Stimulated activated CD8-positive, alpha-beta memory T cell treated with anti-CD3 and anti-CD28 coated beads, Interleukin-7, amount 100 ng/mL, for 1 hour (primary cell): ENCODE results near the gene TEX26.

ENCODE experiments used
- DNase-seq, 2 donors: peaks; one replicate each; pipeline ENCODE4 v3.0.0-alpha.2; 2020; ENCODE audit warnings: low read depth in 2 of 2

TEX26 gene

DNA sequence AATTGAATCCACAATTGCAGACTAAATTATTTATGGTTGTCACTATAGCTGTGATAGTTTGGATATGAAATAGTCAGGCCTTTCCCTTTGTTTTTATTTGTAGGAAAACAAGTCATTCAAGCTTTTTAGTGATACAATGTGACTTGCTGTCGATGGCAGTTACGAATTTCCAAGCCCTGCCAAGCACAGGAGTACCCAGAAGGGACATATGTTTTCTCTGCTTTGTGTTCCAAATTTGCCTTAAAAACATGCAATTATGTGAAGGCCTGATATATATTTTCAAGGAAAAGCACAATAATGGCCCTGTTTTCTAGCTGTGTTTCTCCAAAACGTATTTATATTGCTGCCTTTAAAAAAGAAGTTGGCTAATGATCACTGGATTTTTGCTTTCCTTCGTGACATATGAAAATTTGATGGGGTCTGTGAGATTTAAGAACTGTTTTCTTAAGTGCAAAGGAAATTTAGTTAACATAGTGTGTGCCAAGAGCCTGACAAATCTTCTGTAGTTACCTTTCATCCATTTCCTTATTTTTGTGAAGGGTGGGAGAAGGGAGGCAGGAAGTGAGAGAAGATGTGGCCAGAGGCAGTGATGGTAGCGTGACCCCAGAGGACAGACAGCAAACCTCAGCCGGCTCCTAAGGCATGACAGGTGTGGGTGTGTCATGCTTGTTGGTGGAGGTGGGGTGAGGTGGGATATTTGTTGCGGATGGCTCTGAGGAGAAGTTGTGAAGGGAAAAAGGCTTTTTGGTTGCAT is 79.6 kb downstream of the TEX26 start:
- no peak for DNase-seq

DNA sequence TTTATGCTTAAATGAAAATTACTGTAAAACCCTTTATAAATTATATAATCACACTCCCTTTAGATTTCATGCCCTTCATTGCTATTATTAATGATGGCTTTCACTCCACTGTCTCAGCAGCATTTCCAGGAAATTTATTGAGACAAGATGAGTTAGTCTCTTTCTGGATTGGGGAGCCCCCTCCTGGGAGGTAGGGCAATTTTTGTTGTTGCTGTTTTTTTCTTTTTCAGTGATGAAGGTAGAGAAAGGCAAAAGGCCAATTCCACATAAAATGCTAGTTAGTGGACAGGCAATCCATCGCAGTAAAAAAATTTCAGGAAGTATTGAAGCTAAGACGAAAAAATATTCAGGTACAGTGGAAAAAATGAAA is 80.2 kb downstream of the TEX26 start:
- no peak for DNase-seq

DNA sequence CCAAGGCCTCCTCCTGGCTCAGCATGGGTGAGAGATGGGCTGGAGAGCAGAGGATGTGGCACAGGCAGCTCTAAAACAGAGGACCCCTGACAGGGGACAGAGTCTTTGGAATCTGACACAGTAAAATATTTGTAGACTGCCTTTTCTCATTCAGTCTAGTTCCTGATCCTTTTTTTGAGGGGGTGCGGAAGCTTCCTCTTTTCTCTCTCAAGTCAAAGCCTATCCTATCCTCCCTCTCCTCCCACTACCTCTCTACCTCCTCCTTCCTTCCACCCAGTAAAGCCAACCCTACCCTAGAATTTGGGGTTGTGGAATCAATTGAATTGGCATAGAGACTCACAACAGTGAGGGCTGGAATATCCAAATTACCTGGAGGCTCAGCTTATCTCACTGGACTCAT is 82.0 kb downstream of the TEX26 start:
- no peak for DNase-seq

GRCh38 chr13:31015199-31015598 is 82.7 kb downstream of the TEX26 start:
- no peak for DNase-seq

- DNase-seq: no peak
Observed at GRCh38 chr13:31016342-31017325, 84.2 kb downstream of the TEX26 start.

GRCh38 chr13:31018511-31018910 is 86.1 kb downstream of the TEX26 start:
- no peak for DNase-seq

DNA sequence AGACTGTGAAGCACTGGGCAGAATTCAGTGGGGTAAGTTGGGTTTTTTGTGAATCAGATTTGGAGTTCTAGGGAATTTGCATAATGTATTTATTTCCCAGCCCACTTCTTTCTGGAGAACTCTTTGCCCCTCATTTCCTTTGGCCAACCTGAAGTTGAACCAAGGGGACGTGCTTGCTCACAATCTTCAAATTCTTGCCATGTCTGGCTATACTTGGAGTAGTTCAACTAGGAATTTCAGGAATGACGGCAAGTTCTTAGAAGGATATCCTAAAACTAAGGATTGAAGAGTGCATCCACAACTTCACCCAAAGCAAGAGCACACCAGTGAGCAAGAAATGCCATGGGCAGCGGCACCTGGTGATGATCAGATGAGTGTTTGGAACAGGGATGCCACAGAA is 88.5 kb downstream of the TEX26 start:
- DNase-seq: no peak

DNA sequence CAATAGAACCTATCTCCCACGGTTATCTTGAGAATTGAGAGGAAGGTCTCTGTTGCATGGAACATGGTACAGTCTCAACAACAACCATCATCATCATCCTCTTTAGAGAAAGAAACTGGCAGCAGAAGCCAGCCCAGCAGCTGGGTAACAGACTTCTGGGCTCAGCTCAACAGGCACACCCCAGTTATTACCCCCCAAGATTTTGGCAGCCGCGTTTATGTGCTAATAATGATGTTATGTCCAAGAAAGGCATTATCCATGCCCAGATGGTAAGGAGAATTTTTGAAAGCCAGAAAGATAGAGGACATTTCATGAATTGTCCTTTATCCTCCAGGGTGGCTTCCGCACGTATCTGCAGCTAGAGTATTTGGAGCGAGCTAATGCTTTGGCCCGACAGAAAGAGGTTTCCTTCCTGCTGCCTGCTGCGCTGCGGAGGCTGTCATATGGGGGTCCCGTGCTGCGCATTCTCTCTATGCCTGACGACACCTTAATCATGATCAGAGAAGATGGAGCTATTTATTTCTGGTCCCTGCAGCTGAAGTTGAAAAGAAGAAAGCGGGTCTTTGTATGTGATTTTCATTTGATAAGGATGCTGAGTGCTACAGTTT is 89.9 kb downstream of the TEX26 start:
- DNase-seq: no peak

GRCh38 chr13:31022928-31023530 is 90.6 kb downstream of the TEX26 start:
- no peak for DNase-seq
